Activated B cell treated with CpG ODN at 0.5 μM for 24 hours (primary cell): ENCODE results near the gene SH3PXD2A. TPM values are rescaled to one million over a fixed set of nuclear protein-coding genes. Genes with fewer than 3 reads are reported as not detected.

ENCODE experiments used
- ATAC-seq: fragments of 200-7000 bp; cut with Tn5 transposase; one replicate; pipeline ENCODE4 v1.10.0; 2021; ENCODE audit warnings: low read depth, mild to moderate bottlenecking, moderate library complexity
- CTCF ChIA-PET: fragments of 350-600 bp; sonication (Branson Sonifier 250); formaldehyde crosslinking; loops from one replicate; lab custom pipeline; 2021; ENCODE audit warnings: antibody characterized with exemption; lab: Charles Lee
- POLR2A ChIA-PET: fragments of 350-600 bp; sonication (Branson Sonifier 250); formaldehyde crosslinking; loops from one replicate; lab custom pipeline; 2021; ENCODE audit warnings: antibody characterized with exemption; lab: Charles Lee
- DNase-seq: peaks from one replicate; pipeline ENCODE4 v3.0.0; 2022
- H3K27ac Mint-ChIP-seq: one replicate; pipeline ENCODE4 v1.8.0; 2020; ENCODE audit warnings: mixed read lengths
- H3K27me3 Mint-ChIP-seq: one replicate; pipeline ENCODE4 v1.8.0; 2021; ENCODE audit warnings: mixed read lengths
- H3K36me3 Mint-ChIP-seq: one replicate; pipeline ENCODE4 v1.8.0; 2021; ENCODE audit warnings: low read depth, mixed read lengths
- H3K4me1 Mint-ChIP-seq: one replicate; pipeline ENCODE4 v1.8.0; 2021; ENCODE audit warnings: mixed read lengths
- H3K4me3 Mint-ChIP-seq: one replicate; pipeline ENCODE4 v1.8.0; 2020; ENCODE audit warnings: mild to moderate bottlenecking, mixed read lengths
- H3K9me3 Mint-ChIP-seq: one replicate; pipeline ENCODE4 v1.8.0; 2020; ENCODE audit warnings: mixed read lengths
- CTCF ChIP-seq: fragments of 200-600 bp; IDR thresholded peaks from one replicate; pipeline ENCODE4 v1.8.0; 2022; ENCODE audit warnings: antibody characterized with exemption, mild to moderate bottlenecking
- intact Hi-C: fragments of 100-400 bp; cut with micrococcal nuclease; formaldehyde crosslinking; loops from one replicate; pipeline ENCODE4 v1.15.1; 2024
- total RNA-seq: library from RNA; stranded (reverse); gene quantifications from 2 replicates; pipeline ENCODE4 v1.2.3, GENCODE V29; 2022

SH3PXD2A gene
- total RNA-seq, 1 donor from 2014 or later = 18.2 TPM

- Mint-ChIP-seq H3K36me3 (peaks cover 3% of the 10 kb centered on the region), H3K4me3 (no peak overlapping the region), H3K27me3 (no peaks in the 10 kb centered on the region), H3K4me1 (peaks cover 30% of the 10 kb centered on the region), H3K9me3 (no peaks in the 10 kb centered on the region), H3K27ac (no peak overlapping the region)
- TF ChIP-seq CTCF = no peak
- CTCF ChIA-PET = no interaction called here
- no peak for DNase-seq
- no peak for ATAC-seq
- POLR2A ChIA-PET = no interaction called here
- intact Hi-C loops = no loop called here
Observed at GRCh38 chr10:103697787-103698186, 157.6 kb downstream of the SH3PXD2A start.

- DNase-seq (peak; percentile 30), ATAC-seq (no peak)
- Mint-ChIP-seq H3K9me3 (no peaks in the 10 kb centered on the region), H3K27me3 (no peaks in the 10 kb centered on the region), H3K4me3 (peak overlapping the region; percentile 52), H3K27ac (peak overlapping the region; percentile 39), H3K36me3 (peaks cover 3% of the 10 kb centered on the region), H3K4me1 (peaks cover 38% of the 10 kb centered on the region)
- CTCF ChIA-PET = interaction anchor here (0.9 to 1.3 kb wide), 2 partner anchors 11 to 16 kb away, joined by 4 to 5 read pairs; no protein-coding TSS in a partner anchor
- intact Hi-C loops = no loop called here
- POLR2A ChIA-PET = interaction anchor here (1.1 kb wide), 1 partner anchor 17 kb away, joined by 4 read pairs; no protein-coding TSS in a partner anchor
- TF ChIP-seq CTCF = no peak
Observed at GRCh38 chr10:103696411-103697145, 158.8 kb downstream of the SH3PXD2A start.

GRCh38 chr10:103696094-103696410, 159.3 kb downstream of the SH3PXD2A start:
- H3K36me3 Mint-ChIP-seq = peaks cover 3% of the 10 kb centered on the region
- no peak overlapping the region for H3K4me3 Mint-ChIP-seq
- CTCF ChIA-PET = interaction anchor here (0.6 to 1.3 kb wide), 3 partner anchors 10 to 534 kb away, joined by 4 to 5 read pairs (median 4); no protein-coding TSS in a partner anchor
- H3K9me3 Mint-ChIP-seq = no peaks in the 10 kb centered on the region
- H3K27me3 Mint-ChIP-seq = no peaks in the 10 kb centered on the region
- ATAC-seq (no peak), DNase-seq (no peak)
- POLR2A ChIA-PET = interaction anchor here (1.1 kb wide), 1 partner anchor 16 kb away, joined by 4 read pairs; no protein-coding TSS in a partner anchor
- H3K27ac Mint-ChIP-seq = no peak overlapping the region
- no peak for TF ChIP-seq CTCF
- intact Hi-C loops = no loop called here
- H3K4me1 Mint-ChIP-seq = peaks cover 42% of the 10 kb centered on the region

GRCh38 chr10:103695584-103696005, 159.8 kb downstream of the SH3PXD2A start:
- ATAC-seq (no peak), DNase-seq (no peak)
- peaks cover 3% of the 10 kb centered on the region for H3K36me3 Mint-ChIP-seq
- intact Hi-C loops = no loop called here
- ChIA-PET POLR2A (no interaction called here), CTCF (interaction anchor here (0.6 to 0.9 kb wide), 2 partner anchors 17 to 535 kb away, joined by 4 read pairs; no protein-coding TSS in a partner anchor)
- TF ChIP-seq CTCF = no peak
- no peaks in the 10 kb centered on the region for H3K9me3 Mint-ChIP-seq
- no peak overlapping the region for H3K4me3 Mint-ChIP-seq
- H3K27ac Mint-ChIP-seq = peak overlapping the region; percentile 35
- no peaks in the 10 kb centered on the region for H3K27me3 Mint-ChIP-seq
- peaks cover 44% of the 10 kb centered on the region for H3K4me1 Mint-ChIP-seq

- ATAC-seq (no peak), DNase-seq (no peak)
- Mint-ChIP-seq H3K27ac (peak overlapping the region; percentile 67), H3K9me3 (no peaks in the 10 kb centered on the region), H3K27me3 (no peaks in the 10 kb centered on the region), H3K4me1 (peaks cover 51% of the 10 kb centered on the region), H3K36me3 (peaks cover 3% of the 10 kb centered on the region), H3K4me3 (peak overlapping the region; percentile 90)
- CTCF ChIA-PET = no interaction called here
- intact Hi-C loops = loop anchor here (2.0 to 5.0 kb wide), 3 partner anchors 79 to 658 kb away; partner anchors contain the start of genes CFAP58 and NEURL1
- no peak for TF ChIP-seq CTCF
- POLR2A ChIA-PET = interaction anchor here (3.0 kb wide), 1 partner anchor 15 kb away, joined by 27 read pairs; no protein-coding TSS in a partner anchor
Observed at GRCh38 chr10:103693812-103694205, 161.6 kb downstream of the SH3PXD2A start.
